Measurements from ENCODE around the gene FAM43B.

DNA sequence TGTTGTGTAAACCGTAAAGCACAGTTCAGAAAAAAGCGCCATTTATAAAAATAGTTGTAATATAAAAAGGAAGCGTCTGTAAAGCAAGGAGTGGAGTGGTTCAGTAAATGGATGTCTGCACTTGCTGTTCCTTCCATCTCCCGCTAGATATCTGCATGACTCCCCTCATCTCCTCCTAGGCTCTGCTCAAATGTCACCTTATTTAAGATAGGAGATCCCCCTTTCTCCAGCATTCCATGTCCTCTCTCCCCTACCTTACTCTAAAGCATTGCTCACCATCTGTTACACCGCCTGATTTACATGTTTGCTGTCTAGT is 45.2 kb upstream of the FAM43B start:
- TF ChIP-seq, protein P1, sequence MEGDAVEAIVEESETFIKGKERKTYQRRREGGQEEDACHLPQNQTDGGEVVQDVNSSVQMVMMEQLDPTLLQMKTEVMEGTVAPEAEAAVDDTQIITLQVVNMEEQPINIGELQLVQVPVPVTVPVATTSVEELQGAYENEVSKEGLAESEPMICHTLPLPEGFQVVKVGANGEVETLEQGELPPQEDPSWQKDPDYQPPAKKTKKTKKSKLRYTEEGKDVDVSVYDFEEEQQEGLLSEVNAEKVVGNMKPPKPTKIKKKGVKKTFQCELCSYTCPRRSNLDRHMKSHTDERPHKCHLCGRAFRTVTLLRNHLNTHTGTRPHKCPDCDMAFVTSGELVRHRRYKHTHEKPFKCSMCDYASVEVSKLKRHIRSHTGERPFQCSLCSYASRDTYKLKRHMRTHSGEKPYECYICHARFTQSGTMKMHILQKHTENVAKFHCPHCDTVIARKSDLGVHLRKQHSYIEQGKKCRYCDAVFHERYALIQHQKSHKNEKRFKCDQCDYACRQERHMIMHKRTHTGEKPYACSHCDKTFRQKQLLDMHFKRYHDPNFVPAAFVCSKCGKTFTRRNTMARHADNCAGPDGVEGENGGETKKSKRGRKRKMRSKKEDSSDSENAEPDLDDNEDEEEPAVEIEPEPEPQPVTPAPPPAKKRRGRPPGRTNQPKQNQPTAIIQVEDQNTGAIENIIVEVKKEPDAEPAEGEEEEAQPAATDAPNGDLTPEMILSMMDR (IDR thresholded peaks at IDR 0.05): no peak
- TF ChIP-seq EP300 (IDR thresholded peaks at IDR 0.05): no peak

Data from tibial nerve (tissue), 4 donors.